ENCODE results near the gene KCNC3. TPM values are rescaled to one million over a fixed set of nuclear protein-coding genes. Genes with fewer than 3 reads are reported as not detected.
A peak's percentile ranks its signal among the peaks of the same experiment; 100 is the strongest.

The KCNC3 gene
- polyA plus RNA-seq (ENCODE audit: insufficient read length in 4 of 4), result 10 to 100 TPM in 3 of 4 donors, 1 to 10 TPM in 1; 5.3 to 79.5 (median 36.1) TPM

GRCh38 chr19:50329146-50329925 lies at the start of gene KCNC3:
Gene KCNC3, minus strand, starts transcription at chr19:50329377. Its CDS starts 295 bp downstream, at chr19:50329082.
- DNase-seq (ENCODE audit: low read depth in 4 of 4, low spot score in 3 of 4), result peak; percentile 92 to 98 (median 97)

GRCh38 chr19:50378863-50379236 lies 49.7 kb upstream of the KCNC3 start:
- DNase-seq (ENCODE audit: low read depth in 4 of 4, low spot score in 3 of 4), result no peak

GRCh38 chr19:50378169-50378862 lies 49.1 kb upstream of the KCNC3 start:
- DNase-seq (ENCODE audit: low read depth in 4 of 4, low spot score in 3 of 4), result no peak

GRCh38 chr19:50377517-50377916 lies 48.3 kb upstream of the KCNC3 start:
- no peak for DNase-seq (ENCODE audit: low read depth in 4 of 4, low spot score in 3 of 4)

GRCh38 chr19:50377051-50377461 lies 47.9 kb upstream of the KCNC3 start:
- DNase-seq (ENCODE audit: low read depth in 4 of 4, low spot score in 3 of 4), result no peak

- peak; percentile 87 to 95 (median 90) for DNase-seq (ENCODE audit: low read depth in 4 of 4, low spot score in 3 of 4)
Measured at GRCh38 chr19:50376166-50377050, 47.2 kb upstream of the KCNC3 start, which contains the start of gene NR1H2. Gene NR1H2, plus strand, starts transcription at chr19:50376457. Its CDS starts 1,149 bp downstream, at chr19:50377606.

GRCh38 chr19:50371914-50372475 lies 42.8 kb upstream of the KCNC3 start:
- no peak for DNase-seq (ENCODE audit: low read depth in 4 of 4, low spot score in 3 of 4)

GRCh38 chr19:50368649-50369570 lies 39.7 kb upstream of the KCNC3 start:
- DNase-seq (ENCODE audit: low read depth in 4 of 4, low spot score in 3 of 4), result peak in 1 of 4 donors; percentile 70

GRCh38 chr19:50365434-50366306 lies 36.5 kb upstream of the KCNC3 start, which contains the start of gene NAPSA:
Gene NAPSA, minus strand, starts transcription at chr19:50365639. Its CDS starts 18 bp downstream, at chr19:50365621.
- DNase-seq (ENCODE audit: low read depth in 4 of 4, low spot score in 3 of 4), result no peak

- no peak for DNase-seq (ENCODE audit: low read depth in 4 of 4, low spot score in 3 of 4)
Measured at GRCh38 chr19:50362656-50363424, 33.7 kb upstream of the KCNC3 start.

- DNase-seq (ENCODE audit: low read depth in 4 of 4, low spot score in 3 of 4), result no peak
Measured at GRCh38 chr19:50362030-50362412, 32.8 kb upstream of the KCNC3 start.

- no peak for DNase-seq (ENCODE audit: low read depth in 4 of 4, low spot score in 3 of 4)
Measured at GRCh38 chr19:50361290-50362029, 32.3 kb upstream of the KCNC3 start.

GRCh38 chr19:50359328-50359818 lies 30.2 kb upstream of the KCNC3 start:
- no peak for DNase-seq (ENCODE audit: low read depth in 4 of 4, low spot score in 3 of 4)

GRCh38 chr19:50358483-50359327 lies 29.5 kb upstream of the KCNC3 start:
- peak in 1 of 4 donors; percentile 40 for DNase-seq (ENCODE audit: low read depth in 4 of 4, low spot score in 3 of 4)

- peak in 1 of 4 donors; percentile 55 for DNase-seq (ENCODE audit: low read depth in 4 of 4, low spot score in 3 of 4)
Measured at GRCh38 chr19:50357178-50358100, 28.3 kb upstream of the KCNC3 start.

All from left renal pelvis (tissue), 4 donors.